NCI-H774 (cell line): ENCODE results near the gene FAM72B.
"Not testable (repeated sequence)": the region's sequence is repeated elsewhere in the genome, so short reads cannot be mapped to it uniquely, and the experiment has no call there.

Source experiments
- DNase-seq: peaks from one replicate; lab custom pipeline; 2025; lab: John Stamatoyannopoulos, UW

The FAM72B gene

GRCh38 chr1:121200232-121200631 is 16.1 kb upstream of the FAM72B start:
- DNase-seq, result not testable (repeated sequence)

- DNase-seq, result not testable (repeated sequence)
These were observed 15.6 kb upstream of the FAM72B start for GRCh38 chr1:121199763-121200162.

- DNase-seq, result not testable (repeated sequence)
These were observed 13.1 kb upstream of the FAM72B start for GRCh38 chr1:121197095-121197882.

- not testable (repeated sequence) for DNase-seq
These were observed 8.4 kb upstream of the FAM72B start for GRCh38 chr1:121192512-121192911.

GRCh38 chr1:121187914-121188313 is 3.8 kb upstream of the FAM72B start:
- DNase-seq, result not testable (repeated sequence)

GRCh38 chr1:121186191-121186590 is 2.1 kb upstream of the FAM72B start:
- not testable (repeated sequence) for DNase-seq

- DNase-seq, result not testable (repeated sequence)
These were observed 1.1 kb upstream of the FAM72B start for GRCh38 chr1:121185140-121185708.

GRCh38 chr1:121183867-121184266 is 273 bp downstream of the FAM72B start:
- DNase-seq, result not testable (repeated sequence)

GRCh38 chr1:121178197-121178596 is 5.9 kb downstream of the FAM72B start:
- not testable (repeated sequence) for DNase-seq

GRCh38 chr1:121176649-121177048 is 7.5 kb downstream of the FAM72B start:
- DNase-seq, result not testable (repeated sequence)

GRCh38 chr1:121168152-121168668 is 15.9 kb downstream of the FAM72B start:
- not testable (repeated sequence) for DNase-seq

GRCh38 chr1:121167225-121167738 is 16.9 kb downstream of the FAM72B start:
- not testable (repeated sequence) for DNase-seq

- DNase-seq, result not testable (repeated sequence)
These were observed 18.8 kb downstream of the FAM72B start for GRCh38 chr1:121165296-121165695.

- DNase-seq, result not testable (repeated sequence)
These were observed 20.0 kb downstream of the FAM72B start for GRCh38 chr1:121163850-121164757.

GRCh38 chr1:121161199-121161901 is 22.8 kb downstream of the FAM72B start:
- DNase-seq, result not testable (repeated sequence)

- DNase-seq, result not testable (repeated sequence)
These were observed 24.0 kb downstream of the FAM72B start for GRCh38 chr1:121160118-121160517.

- not testable (repeated sequence) for DNase-seq
These were observed 26.5 kb downstream of the FAM72B start for GRCh38 chr1:121157609-121158008.

- DNase-seq, result not testable (repeated sequence)
These were observed 27.1 kb downstream of the FAM72B start for GRCh38 chr1:121156958-121157603.

GRCh38 chr1:121155671-121156358 is 28.3 kb downstream of the FAM72B start:
- not testable (repeated sequence) for DNase-seq

- DNase-seq, result not testable (repeated sequence)
These were observed 29.3 kb downstream of the FAM72B start for GRCh38 chr1:121154811-121155210.
